Measurements from ENCODE around the gene ATP2B1.
"Not testable (repeated sequence)": the region's sequence is repeated elsewhere in the genome, so short reads cannot be mapped to it uniquely, and the experiment has no call there.

The ATP2B1 gene

GRCh38 chr12:89712706-89713105 is 4.1 kb upstream of the ATP2B1 start:
- DNase-seq (no peak), ATAC-seq (no peak)

- ATAC-seq (no peak), DNase-seq (no peak)
Measured at GRCh38 chr12:89710873-89711750, 2.5 kb upstream of the ATP2B1 start.

GRCh38 chr12:89709995-89710872 is 1.6 kb upstream of the ATP2B1 start:
- DNase-seq = peak; percentile 59
- no peak for ATAC-seq

GRCh38 chr12:89709157-89709994 is 738 bp upstream of the ATP2B1 start:
- DNase-seq (peak; percentile 99), ATAC-seq (peak; percentile 82)

GRCh38 chr12:89707703-89708564 is 704 bp downstream of the ATP2B1 start:
- no peak for ATAC-seq
- DNase-seq = peak; percentile 55

GRCh38 chr12:89706986-89707702 is 1.5 kb downstream of the ATP2B1 start:
- DNase-seq = peak; percentile 9
- no peak for ATAC-seq

- ATAC-seq (no peak), DNase-seq (no peak)
Measured at GRCh38 chr12:89706551-89706950, 2.1 kb downstream of the ATP2B1 start.

- no peak for DNase-seq
- ATAC-seq = no peak
Measured at GRCh38 chr12:89704457-89704856, 4.2 kb downstream of the ATP2B1 start.

- ATAC-seq (no peak), DNase-seq (no peak)
Measured at GRCh38 chr12:89703768-89704167, 4.9 kb downstream of the ATP2B1 start.

GRCh38 chr12:89702503-89702902 is 6.1 kb downstream of the ATP2B1 start:
- no peak for DNase-seq
- no peak for ATAC-seq

GRCh38 chr12:89701606-89702206 is 6.9 kb downstream of the ATP2B1 start:
- DNase-seq (no peak), ATAC-seq (no peak)

DNA sequence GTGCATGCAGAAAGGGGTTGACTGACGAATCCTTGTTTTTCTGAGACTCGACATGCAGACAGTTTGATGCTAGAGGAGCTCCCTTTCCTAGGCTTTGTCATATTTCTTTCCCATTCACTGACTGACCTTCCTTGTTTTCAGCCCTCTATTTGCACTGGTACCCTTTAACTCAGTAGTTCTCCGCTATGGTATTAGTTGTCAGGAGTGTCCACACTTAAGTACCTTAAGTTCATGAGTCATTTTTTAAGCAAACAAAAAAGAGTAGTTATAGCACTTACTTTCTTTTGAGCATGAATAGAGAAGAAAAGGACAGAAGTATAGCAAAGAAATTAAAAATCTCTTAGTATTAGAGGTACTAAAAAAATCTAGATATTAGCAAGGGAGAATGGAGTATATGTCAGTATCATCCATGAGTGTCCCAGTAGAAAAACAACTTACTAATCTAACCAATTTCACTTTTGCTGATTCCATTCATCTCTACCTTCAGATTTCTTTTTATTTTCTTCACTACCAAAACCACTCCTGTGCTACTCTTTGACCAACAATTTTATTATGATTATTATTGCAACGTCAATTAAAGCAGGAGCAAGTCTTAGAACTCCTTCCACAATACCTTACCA is 8.3 kb downstream of the ATP2B1 start:
- DNase-seq = no peak
- no peak for ATAC-seq

GRCh38 chr12:89698607-89699006 is 10.0 kb downstream of the ATP2B1 start:
- no peak for DNase-seq
- no peak for ATAC-seq

DNA sequence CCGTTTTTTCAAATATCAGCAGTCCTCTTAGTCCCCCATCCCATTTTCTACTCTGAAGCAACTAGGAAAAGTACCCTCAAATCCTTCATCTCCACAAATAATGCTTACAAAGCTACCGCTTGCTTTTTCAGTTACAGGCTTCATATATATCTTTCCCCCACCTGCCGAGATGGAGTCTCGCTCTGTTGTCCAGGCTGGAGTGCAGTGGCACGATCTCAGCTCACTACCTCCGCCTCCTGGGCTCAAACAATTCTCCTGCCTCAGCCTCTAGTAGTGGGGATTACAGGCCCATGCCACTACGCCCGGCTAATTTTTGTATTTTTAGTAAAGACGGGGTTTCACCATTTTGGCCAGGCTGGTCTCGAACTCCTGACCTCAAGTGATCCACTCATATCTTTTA is 10.9 kb downstream of the ATP2B1 start:
- DNase-seq, ATAC-seq: not testable (repeated sequence)

- no peak for ATAC-seq
- DNase-seq = no peak
Measured at GRCh38 chr12:89697296-89697695, 11.3 kb downstream of the ATP2B1 start.

GRCh38 chr12:89695830-89696229 is 12.8 kb downstream of the ATP2B1 start:
- no peak for ATAC-seq

DNA sequence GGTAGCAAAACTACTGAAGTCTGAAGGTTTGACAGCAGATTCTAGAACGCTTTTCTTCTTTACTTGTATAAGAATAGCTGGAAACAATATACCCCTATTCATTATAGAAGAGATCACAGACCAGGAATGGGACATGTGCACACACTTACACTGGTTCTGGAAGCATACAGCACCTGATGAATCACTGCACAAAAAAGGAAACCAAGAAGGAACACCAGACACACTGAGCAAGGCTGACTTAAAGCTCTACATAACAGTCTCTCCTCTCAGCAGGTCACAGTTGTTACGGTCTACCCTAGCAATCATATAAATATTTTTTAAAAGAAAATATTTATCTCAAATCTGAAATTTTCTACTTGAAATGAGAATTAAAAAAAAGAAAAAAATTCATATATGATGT is 13.5 kb downstream of the ATP2B1 start:
- DNase-seq = no peak
- no peak for ATAC-seq

More at GRCh38 chr12:89695830-89696229, 12.8 kb downstream of the ATP2B1 start:
- DNase-seq = no peak

DNA sequence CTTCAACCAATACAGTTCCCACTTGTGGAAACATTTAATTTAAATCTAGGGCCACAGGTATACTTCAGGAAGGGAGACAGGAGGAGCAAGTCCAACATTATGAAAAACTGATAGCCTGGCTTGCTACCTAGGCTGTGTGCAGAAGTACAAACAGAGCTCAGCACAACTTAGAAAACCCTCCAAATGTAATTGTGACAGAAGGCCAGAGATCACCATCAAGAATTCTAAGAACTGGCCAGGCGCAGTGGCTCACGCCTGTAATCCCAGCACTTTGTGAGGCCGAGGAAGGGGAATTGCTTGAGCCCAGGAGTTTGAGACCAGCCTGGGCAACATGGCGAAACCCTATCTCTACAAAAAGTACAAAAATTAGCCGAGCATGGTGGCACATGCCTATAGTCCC is 14.1 kb downstream of the ATP2B1 start:
- no peak for ATAC-seq
- no peak for DNase-seq

DNA sequence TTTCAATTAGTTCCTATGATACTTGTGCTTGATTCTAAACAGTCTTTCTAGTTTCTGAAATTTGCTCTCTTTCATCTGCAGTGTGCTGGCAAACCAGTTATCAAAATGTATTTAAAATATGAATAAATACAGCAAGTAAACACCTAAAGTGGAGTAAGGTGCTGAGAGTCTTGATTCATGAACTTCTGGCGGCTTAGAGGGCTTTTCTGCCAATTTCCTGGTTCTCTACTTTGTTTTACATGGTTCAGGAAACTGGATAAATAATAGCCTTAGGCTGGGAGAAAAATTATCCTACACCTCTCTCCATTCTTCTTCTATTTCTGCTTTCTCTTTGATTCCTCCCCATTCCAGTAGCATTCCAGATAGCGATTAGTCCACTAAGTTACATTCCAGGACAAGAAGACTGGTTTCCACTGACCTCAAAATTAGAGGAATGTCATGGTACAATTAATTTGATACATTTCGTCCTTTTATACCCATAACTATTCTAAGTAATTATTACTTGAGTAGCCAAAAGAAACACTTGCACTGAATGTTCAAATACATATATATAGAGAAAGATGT is 14.9 kb downstream of the ATP2B1 start:
- no peak for DNase-seq

More for the DNA sequence above, 14.9 kb downstream of the ATP2B1 start:
- no peak for ATAC-seq

Data from stimulated activated naive CD8-positive, alpha-beta T cell treated with anti-CD3 and anti-CD28 coated beads, Interleukin-15, Interleukin-2, amounts not matched to agents 100 U/mL and 50 U/mL, for 24 hours (primary cell).